Iris pigment epithelial cell (primary cell): ENCODE results near the gene ADORA3.

ENCODE experiments used
- DNase-seq: peaks from one replicate; pipeline ENCODE4 v3.0.0-alpha.2; 2011; ENCODE audit warnings: low read depth

The ADORA3 gene

DNA sequence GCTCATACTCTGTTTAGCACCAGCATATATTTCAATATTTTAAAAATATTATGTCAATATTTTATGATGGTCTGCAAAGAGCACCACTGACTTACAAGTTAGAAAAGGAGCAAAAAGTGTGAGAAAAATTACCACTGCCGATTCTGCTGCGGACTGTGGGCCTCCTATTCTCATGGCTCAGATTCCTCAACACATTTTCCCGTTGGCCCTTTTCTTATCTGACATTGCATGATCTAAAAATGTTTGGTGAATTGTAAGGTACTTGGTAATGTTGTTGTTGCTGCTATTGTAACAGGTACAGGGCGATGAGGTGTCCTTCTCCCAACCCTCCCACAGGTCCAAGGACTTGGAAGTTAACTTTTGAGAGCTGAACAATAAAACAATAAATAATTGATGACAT is 28.9 kb downstream of the ADORA3 start:
- DNase-seq: no peak

DNA sequence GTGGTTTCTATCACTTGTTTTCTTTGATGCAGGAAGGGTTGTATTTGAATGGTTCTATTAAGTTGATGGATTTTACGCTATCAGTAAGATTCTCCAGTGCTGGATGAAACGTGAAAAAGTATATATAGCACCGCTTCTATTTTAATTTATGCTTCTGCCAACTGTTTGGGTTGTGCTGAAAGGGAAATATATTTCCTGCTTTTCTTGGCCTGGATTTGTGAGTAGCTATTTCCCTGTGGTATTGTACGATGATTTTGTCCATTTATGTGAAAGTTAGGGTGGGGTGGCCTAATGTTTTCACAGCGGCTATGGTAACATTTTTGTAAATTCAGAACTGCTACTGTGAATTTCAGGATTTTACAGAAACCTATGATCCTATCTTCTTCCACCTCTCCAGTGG is 29.3 kb downstream of the ADORA3 start:
- no peak for DNase-seq

DNA sequence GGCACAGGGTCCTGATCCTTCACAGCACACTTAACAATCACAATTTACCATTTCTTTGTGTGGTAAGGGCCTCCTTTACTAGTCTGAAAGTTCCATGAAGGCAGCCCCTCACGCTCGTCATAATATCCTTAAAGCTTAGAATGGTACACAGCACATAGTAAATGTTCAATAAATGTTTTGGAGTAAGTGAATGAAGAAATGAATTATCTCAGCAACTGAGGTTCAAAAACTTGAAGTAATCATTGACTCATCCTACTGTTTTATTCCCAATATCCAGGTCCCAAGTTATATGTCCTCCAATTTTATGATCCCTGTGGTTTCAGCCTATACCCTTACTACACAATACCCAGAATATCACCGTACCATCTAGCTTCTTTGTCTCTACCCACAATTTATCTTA is 31.9 kb downstream of the ADORA3 start:
- DNase-seq: no peak

DNA sequence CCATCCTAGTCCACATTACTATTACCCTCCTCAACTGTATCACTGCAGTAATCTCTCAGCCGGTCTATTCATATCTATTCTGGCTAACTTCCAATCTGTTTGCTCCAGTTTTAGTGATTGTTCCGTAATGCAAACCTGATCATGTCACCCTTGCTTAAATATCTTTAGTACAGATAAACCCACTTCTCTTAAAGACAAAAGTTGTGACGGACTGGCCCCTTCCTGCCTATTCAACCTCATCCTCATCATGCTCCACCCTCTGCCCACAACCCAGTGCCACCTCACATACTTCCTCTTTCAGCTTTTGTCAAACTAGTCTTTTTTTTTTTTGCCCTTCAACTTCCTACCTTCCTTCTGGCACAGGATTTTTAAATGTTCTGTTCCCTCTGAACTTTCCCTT is 32.4 kb downstream of the ADORA3 start:
- DNase-seq: no peak

DNA sequence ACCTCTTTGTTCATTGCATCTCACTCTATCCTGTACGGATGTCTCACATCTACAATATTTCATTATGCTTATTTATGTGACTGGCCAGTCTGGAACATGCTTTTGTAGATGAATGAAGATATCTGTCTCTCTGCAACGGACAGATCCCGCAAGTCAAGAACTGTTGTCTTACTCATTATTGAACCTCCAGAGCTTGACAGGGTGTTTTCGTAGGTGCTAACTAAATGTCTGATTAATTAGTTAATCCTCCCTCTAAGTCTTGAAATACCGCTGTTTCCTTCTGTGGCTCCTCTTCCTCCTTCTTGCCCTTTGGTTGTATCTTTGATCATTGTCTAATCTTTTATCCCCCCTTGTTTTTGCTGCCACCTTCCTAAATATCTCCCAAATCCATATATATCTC is 32.8 kb downstream of the ADORA3 start:
- DNase-seq: no peak

DNA sequence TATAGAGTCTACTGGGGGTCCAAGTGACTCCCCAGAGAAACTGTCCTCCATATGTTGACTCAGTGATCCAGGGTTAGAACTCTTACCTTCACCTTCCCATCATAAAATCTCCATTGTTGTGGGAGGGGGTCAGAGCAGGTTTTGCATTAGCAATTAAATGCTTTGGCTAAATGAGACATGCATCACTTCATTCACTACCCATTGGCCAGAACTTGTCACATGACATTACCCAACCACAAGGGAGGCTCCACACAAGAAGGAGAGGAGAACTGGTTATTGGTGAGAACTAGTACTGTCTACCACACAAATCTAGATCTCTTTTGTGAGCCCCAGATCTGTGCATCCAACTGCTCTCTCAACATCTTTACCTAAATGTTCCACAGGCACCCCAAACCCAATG is 33.9 kb downstream of the ADORA3 start:
- no peak for DNase-seq

DNA sequence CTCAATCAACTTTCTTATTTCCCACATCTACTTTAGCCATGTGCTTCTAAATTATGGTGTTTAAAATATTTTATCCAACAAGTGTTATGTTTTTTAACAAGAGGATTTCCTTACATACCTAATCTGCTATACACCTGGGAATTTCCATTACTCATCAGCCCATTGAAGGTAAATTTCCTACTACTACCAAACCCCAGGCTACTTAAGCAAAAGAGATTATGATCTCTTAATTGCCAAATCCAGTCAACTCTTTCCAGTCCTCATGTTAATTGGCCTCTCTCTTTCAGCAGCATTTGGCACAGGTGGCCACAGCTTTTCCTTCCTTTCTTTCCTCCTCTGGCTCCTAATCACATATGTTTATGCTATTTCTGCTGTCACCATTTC is 34.7 kb downstream of the ADORA3 start:
- DNase-seq: no peak

DNA sequence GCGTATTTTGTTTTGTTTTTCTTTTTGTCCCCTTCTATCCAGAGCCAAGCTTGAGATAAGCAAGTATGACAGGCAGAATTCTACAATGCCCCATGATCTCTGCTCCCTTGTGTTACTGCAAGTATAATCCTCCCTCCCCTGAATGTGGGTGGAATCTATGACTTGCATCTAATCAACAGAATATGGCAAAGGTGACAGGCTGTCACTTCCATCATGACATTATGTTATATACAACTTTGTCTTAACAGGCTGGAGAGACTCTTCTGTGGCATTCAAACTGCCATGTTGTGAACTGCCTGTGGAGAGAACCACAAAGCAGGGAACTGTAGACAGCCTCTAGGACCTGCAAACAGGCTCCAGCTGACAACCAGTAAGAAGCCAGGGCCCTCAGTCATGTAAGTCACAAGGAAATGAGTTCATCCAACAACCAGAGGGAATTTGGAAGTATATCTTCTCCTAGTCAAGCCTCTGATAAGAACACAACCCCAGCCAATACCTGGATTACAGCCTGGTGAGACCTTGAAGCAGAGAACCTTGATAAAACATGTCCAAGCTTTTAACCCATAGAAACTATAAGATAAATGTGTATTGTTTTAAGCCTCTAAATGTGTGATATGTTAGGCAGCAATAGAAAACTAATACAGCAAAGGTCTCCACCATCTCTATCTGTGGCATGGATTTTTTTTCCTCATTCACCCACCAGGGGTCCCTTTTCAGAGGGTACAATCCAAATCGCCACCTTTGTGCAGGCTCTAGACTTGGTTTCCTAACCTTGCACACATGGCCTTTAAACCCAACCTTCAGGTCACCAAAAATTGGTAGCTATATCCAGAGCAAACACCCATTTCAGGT is 35.3 kb downstream of the ADORA3 start:
- no peak for DNase-seq

DNA sequence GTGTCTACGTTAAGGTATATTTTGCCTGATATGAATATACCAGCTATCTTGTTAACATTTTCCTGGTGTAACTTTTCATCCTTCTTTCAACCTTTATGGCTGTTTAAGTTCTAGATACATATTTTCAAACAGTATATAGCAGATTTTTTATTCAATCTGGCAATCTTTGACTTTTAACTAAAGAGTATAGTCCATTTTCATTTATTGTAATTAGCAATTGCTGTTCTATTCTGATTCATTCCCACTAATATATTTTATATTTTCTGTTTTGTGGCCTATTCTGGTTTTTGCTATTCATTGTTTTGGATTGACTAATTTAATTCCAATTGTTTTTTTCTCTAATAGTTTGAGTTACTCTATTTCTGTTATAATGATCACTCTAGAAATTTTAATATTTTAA is 37.0 kb downstream of the ADORA3 start:
- DNase-seq: no peak

DNA sequence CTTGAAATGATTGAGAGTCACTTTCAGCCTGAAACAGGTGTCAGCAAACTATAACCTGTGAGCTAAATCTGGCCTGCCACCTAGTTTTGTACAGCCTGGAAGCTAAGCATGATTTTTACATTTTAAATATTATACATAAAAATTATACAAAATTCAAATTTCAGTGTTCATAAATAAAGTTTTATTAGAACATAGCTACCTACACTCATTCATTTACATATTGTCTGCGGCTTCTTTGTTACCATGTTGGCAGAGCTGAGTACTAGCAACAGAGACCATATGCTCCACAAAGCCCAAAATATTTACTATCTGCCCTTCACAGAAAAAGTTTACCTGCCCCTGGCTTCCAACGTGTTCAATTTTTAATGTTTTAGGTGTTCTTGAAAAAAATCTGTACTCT is 37.7 kb downstream of the ADORA3 start:
- DNase-seq: no peak

DNA sequence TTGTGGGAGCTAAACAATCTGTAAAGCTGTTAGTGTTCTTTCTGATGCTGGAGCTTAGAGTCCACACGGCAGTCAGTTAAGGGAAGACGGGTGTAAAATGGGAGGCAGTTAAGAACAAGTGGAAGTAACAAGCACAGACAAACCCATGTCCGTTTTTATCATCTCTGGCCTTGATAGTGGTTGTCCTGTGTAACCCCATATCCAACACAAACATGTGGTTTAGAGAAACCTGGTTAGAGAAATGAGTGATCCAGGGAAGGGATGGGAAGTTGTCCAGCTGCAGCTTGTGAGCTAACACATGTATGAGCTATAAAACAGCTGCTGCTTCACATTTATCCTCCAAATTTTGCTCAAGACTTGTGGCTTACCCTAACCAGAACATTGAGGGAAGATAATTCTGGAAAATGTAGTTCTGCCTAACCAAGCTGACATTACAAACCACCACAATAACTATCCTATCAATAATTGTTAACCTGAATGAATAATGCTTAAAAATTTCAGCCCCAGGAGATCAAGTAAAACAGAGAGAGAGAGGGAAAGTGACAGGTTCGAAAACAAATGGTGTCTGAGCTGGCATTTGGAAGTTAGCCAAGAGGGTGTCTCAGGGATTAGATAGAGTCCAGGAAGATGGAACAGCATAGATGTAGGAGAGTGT is 40.3 kb downstream of the ADORA3 start:
- DNase-seq: peak; percentile 29

DNA sequence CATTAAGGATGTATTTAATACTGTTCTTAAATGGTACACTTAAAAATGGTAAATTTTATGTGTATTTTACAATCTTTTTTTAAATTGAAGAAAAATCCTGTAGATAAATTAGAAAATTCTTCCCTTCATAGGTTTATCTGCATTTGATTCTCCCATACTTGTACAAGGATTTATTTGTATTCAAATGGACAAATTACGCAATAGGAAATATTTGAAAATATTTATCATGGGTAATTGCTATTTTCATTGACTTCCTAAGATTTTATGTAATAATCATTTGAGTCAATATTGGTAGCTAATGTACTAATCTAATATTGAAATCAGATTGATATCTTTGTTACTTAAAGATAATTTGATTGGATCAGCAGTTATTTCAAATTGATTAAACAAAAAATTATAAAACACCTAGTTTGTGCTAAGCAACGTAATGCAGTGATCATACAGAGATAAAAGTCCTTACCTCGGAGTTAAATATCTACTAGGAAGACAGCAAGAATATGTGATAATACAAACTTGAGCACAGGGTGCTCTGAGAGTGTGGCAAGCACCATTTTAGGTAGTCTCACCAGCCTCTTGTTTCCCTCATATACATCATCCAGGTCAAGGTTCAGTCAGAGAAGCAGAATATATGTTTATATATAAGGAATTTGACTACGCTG is 40.9 kb downstream of the ADORA3 start:
- no peak for DNase-seq

DNA sequence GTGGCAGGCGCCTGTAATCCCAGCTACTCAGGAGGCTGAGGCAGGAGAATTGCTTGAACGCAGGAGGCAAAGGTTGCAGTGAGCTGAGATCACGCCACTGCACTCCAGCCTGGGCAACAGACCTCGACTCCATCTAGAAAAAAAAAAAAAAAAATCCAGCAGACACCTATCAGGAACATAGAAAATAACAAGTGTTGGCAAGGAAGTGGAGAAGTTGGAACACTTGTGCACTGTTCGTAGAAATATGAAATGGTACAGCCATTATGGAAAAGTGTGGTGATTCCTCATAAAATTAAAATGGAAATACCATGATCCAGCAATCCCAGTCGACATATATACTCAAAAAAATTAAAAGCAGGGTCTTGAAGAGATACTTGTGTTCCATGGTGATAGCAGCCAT is 41.7 kb downstream of the ADORA3 start:
- no peak for DNase-seq

DNA sequence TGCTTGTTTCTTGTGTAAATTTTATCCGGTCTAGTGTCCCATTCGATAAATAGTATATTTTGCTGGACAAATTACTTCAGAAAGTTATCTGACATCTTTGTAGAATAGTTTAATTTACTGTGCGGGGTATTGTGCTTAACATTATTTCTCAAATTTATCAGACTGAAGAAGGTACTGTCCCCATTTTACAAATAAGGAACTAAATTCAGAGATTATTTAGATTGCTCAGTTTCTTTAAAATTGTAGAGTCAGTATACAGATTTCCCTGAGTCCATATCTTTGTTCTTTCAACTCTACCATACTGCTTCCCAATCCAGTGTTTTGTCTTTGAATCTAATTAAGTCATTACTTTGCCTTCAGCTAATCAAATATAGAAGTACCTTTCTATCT is 47.8 kb downstream of the ADORA3 start:
- DNase-seq: no peak

DNA sequence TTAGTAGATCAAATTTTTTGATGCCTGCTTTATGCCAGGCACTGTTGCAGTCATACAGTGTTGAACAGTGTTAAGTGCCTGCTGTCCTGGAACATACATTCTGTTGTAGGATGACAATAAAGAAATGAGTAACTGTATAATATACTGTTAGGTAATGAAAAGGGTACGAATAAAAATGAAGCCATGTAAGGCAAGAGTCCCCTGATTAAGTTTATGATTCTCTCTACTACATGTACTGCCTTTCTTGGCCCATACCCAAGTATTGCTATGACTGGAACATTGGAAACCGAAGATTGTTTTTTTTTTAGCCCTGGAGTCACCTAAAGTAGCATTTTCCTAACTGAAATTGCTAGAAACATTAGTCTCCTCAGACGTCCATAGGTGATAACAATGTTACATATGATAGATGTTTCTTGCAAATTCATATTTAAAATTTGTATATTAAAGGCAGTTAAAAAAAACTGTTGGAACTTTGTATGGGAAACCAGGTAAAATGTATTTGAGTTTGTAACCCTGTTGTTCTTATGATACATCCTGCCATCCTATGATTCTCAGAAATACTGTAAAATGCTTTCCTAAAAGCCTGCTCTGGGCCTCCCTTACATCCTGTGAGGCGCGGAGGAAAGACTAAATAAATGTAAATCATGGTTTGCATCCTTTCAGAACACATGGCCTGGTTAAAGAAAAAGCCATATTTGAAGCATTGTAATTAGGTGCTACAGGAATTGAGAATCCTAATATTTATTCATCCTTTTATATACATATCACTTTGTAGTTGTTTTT is 48.4 kb downstream of the ADORA3 start:
- DNase-seq: peak; percentile 23

DNA sequence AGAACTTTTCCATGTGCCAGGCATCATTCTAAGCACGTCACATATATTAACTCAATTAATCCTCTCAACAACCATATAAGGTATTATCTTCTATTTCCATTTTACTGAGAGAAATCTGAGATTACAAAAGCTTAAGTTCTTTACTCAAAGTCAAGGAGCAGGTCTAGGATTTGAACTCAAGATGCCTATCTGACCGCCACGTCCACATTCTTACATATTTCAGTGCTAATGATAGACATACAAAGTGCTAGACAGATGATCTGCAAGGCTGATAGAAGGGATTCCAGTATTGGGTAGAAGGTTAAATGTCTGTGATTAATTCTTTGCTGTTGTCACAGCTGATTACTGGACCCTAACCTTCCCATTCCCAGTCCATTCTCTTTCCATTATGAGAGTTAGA is 49.7 kb downstream of the ADORA3 start:
- DNase-seq: no peak

DNA sequence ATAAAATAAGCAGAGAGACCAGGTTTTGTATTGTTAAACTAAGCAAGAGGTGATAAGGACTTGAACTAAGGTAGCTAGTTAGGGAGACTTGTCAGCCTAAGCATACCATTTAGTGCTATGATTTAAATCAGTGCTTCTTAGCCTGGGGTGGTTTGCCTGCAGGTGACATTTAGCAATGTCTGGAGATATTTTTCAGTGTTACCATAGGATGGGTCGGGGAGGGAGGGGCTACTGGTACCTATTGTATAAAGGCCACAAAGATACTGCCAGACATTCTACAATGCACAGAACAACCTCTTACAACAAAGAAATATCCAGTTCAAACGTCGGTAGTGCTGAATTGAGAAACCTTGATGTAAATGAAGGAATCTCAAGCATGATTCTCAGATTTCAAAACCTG is 50.9 kb downstream of the ADORA3 start:
- DNase-seq: no peak

DNA sequence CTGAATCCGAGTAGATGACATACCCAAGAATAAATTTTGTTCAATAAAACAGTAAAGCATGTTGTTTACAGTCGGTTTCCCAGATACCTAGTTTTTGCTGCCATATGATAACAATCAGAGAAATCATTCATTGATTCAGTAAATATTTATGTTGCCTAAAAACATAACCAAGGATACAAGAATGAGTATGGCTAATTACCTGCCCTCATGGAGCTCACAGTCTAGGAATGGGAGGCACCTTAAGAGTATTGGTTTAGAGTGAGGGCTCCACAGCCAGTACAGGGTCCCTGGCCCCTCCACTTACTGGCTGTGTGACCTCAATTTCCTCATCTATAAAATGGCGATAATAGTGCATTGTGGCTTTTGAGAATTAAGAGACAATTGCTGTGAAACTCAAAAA is 53.2 kb downstream of the ADORA3 start:
- no peak for DNase-seq

DNA sequence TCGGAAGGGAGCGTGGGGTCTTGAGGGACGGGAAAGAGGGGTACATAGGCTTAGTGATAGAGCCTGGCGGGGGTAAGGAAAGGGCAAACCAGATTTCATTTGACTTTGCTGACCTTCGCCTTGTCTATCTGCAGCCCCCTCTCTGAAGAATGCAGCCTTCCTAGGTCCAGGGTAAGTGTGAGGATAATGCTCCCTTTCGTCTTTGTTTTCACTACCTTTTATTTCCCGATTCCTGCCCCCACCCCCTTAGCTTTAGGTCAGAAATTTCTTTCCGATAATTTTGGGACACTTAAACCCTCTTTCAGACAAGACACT is 53.8 kb downstream of the ADORA3 start:
- DNase-seq: no peak
